NB4 (cell line): ENCODE measurements around the gene RCAN2.

ENCODE experiments used
- POLR2A ChIP-seq: IDR thresholded peaks from 2 replicates; pipeline ENCODE4 v1.6.1; 2011; ENCODE audit warnings: mild to moderate bottlenecking; ENCODE audit not compliant: insufficient read length; ENCODE audit errors: extremely low read depth
- TF ChIP-seq, protein P1 (sequence below): IDR thresholded peaks from one replicate; pipeline ENCODE4 v1.5.1; 2012; ENCODE audit warnings: low read depth, low read length
- TF ChIP-seq, protein P2 (sequence below): IDR thresholded peaks from 2 replicates; pipeline ENCODE4 v1.6.1; 2011; ENCODE audit warnings: low read depth, low read length

DNA sequence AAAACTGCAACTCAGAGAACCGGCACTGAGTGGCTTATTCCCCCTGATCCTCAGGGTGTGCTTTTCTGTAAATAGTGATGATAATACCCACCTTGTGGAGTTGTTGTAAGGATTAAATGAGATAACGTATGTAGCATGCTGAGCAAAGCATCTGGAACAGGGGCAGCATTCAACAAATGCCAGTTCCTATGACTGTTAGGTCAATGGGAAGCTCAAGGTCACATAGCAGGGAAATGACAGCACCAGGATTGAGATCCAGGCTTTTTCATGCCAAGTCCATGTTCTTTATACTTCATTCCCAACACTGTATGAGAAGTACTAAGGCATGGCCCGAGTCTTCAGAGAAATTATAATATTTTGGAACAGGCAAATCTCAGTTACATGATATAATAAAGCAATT lies 5.1 kb downstream of the RCAN2 start:
- TF ChIP-seq, protein P1, sequence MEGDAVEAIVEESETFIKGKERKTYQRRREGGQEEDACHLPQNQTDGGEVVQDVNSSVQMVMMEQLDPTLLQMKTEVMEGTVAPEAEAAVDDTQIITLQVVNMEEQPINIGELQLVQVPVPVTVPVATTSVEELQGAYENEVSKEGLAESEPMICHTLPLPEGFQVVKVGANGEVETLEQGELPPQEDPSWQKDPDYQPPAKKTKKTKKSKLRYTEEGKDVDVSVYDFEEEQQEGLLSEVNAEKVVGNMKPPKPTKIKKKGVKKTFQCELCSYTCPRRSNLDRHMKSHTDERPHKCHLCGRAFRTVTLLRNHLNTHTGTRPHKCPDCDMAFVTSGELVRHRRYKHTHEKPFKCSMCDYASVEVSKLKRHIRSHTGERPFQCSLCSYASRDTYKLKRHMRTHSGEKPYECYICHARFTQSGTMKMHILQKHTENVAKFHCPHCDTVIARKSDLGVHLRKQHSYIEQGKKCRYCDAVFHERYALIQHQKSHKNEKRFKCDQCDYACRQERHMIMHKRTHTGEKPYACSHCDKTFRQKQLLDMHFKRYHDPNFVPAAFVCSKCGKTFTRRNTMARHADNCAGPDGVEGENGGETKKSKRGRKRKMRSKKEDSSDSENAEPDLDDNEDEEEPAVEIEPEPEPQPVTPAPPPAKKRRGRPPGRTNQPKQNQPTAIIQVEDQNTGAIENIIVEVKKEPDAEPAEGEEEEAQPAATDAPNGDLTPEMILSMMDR: no peak
- TF ChIP-seq, protein P2, sequence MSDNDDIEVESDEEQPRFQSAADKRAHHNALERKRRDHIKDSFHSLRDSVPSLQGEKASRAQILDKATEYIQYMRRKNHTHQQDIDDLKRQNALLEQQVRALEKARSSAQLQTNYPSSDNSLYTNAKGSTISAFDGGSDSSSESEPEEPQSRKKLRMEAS: no peak
- TF ChIP-seq POLR2A: no peak
